Esophagus squamous epithelium (tissue), 5 donors: ENCODE measurements around the gene SPPL2C. TPM values are rescaled to one million over a fixed set of nuclear protein-coding genes. Genes with fewer than 3 reads are reported as not detected.

Source experiments
- DNase-seq: peaks from one replicate; lab custom pipeline; 2025; lab: John Stamatoyannopoulos, UW
- H3K27ac ChIP-seq, 4 donors: fragments of 200-600 bp; sonication (generic); one replicate each; pipeline ENCODE4 v1.5.1; 2016 to 2019; ENCODE audit warnings: mild to moderate bottlenecking in 1 of 4
- H3K27me3 ChIP-seq, 4 donors: fragments of 200-600 bp; sonication (generic); 1 replicate in 3 of 4; 2 replicates in 1 of 4; pipeline versions ENCODE4 v1.5.1 to v1.6.0; 2017 to 2021; ENCODE audit warnings: antibody characterized with exemption in 1 of 4
- H3K36me3 ChIP-seq, 3 donors: fragments of 200-600 bp; sonication (generic); one replicate each; pipeline ENCODE4 v1.5.1; 2016 to 2019
- H3K4me1 ChIP-seq, 3 donors: fragments of 200-600 bp; sonication (generic); one replicate each; pipeline ENCODE4 v1.5.1; 2017 to 2019
- H3K4me3 ChIP-seq, 4 donors: fragments of 200-600 bp; sonication (generic); 1 replicate in 3 of 4; 2 replicates in 1 of 4; pipeline ENCODE4 v1.5.1; 2016 to 2019; ENCODE audit warnings: mild to moderate bottlenecking in 2 of 4, moderate library complexity in 1 of 4
- H3K9me3 ChIP-seq, 3 donors: fragments of 200-600 bp; sonication (generic); one replicate each; pipeline ENCODE4 v1.5.1; 2016 to 2019
- CTCF ChIP-seq, 6 experiments: fragments of 450-650 bp in 4 of 6; fragments of 200-600 bp in 2 of 6; sonication (generic) in 2 of 6; IDR thresholded peaks; one replicate each; pipeline ENCODE4 v1.5.1; 2016 to 2019; ENCODE audit warnings: antibody characterized with exemption in 6 of 6, mild to moderate bottlenecking in 4 of 6, moderate library complexity in 4 of 6
- POLR2A ChIP-seq, 4 donors: fragments of 450-650 bp; IDR thresholded peaks; one replicate each; pipeline ENCODE4 v1.6.1; 2017; ENCODE audit warnings: antibody characterized with exemption in 4 of 4, mild to moderate bottlenecking in 4 of 4, moderate library complexity in 3 of 4
- WGBS, 2 donors: methylation state at CpG; one replicate each; pipeline ENCODE4 v1.1.5; 2018; 5-methylcytosine and 5-hydroxymethylcytosine counted together
- intact Hi-C: fragments of 100-400 bp; cut with DNase I; formaldehyde crosslinking; loops from one replicate; pipeline ENCODE4 v1.15.0; 2022
- total RNA-seq, 4 donors: library from RNA; depleted of rRNA; stranded (reverse); fragments of >200 nt; gene quantifications; one replicate each; pipeline ENCODE4 v1.1.0, GENCODE V29; 2016
- donor health status: DM: yes; HTN: yes; CAD: no.

SPPL2C gene
- total RNA-seq, 4 donors from 2014 or later = not detected

GRCh38 chr17:45871718-45872117 lies 27.0 kb downstream of the SPPL2C start:
- TF ChIP-seq POLR2A (IDR thresholded peaks at IDR 0.05) (no peak), CTCF (IDR thresholded peaks at IDR 0.05) (no peak)
- intact Hi-C loops = no loop called here
- Histone ChIP-seq H3K4me1 (no peaks in the 10 kb centered on the region), H3K9me3 (no peaks in the 10 kb centered on the region), H3K27me3 (peaks cover 0 to 40% (median 0%) of the 10 kb centered on the region in 4 donors), H3K4me3 (no peak overlapping the region), H3K27ac (no peak overlapping the region), H3K36me3 (no peaks in the 10 kb centered on the region)
- DNase-seq = no peak
- 59 to 69% methylated on average over 5 of the region's 5 CpGs for WGBS, 2 donors

GRCh38 chr17:45873728-45874127 lies 29.0 kb downstream of the SPPL2C start:
- Histone ChIP-seq H3K27me3 (peaks cover 0 to 54% (median 0%) of the 10 kb centered on the region in 4 donors), H3K27ac (no peak overlapping the region), H3K36me3 (no peaks in the 10 kb centered on the region), H3K4me3 (no peak overlapping the region), H3K9me3 (no peaks in the 10 kb centered on the region), H3K4me1 (no peaks in the 10 kb centered on the region)
- DNase-seq = no peak
- no peak for TF ChIP-seq CTCF (IDR thresholded peaks at IDR 0.05)
- no peak for TF ChIP-seq POLR2A (IDR thresholded peaks at IDR 0.05)
- 16 to 37% methylated on average over 6 of the region's 6 CpGs for WGBS, 2 donors
- intact Hi-C loops = no loop called here

GRCh38 chr17:45874151-45874550 lies 29.5 kb downstream of the SPPL2C start:
- Histone ChIP-seq H3K27me3 (peaks cover 0 to 58% (median 0%) of the 10 kb centered on the region in 4 donors), H3K27ac (no peak overlapping the region), H3K4me3 (no peak overlapping the region), H3K4me1 (no peaks in the 10 kb centered on the region), H3K36me3 (no peaks in the 10 kb centered on the region), H3K9me3 (no peaks in the 10 kb centered on the region)
- intact Hi-C loops = no loop called here
- whole genome bisulfite sequencing, 2 donors = 41% methylated on average over 3 of the region's 3 CpGs
- no peak for DNase-seq
- TF ChIP-seq POLR2A (IDR thresholded peaks at IDR 0.05) (no peak), CTCF (IDR thresholded peaks at IDR 0.05) (no peak)

- 59 to 76% methylated on average over 3 of the region's 3 CpGs for WGBS, 2 donors
- TF ChIP-seq POLR2A (IDR thresholded peaks at IDR 0.05) (no peak), CTCF (IDR thresholded peaks at IDR 0.05) (no peak)
- intact Hi-C loops = no loop called here
- Histone ChIP-seq H3K9me3 (no peaks in the 10 kb centered on the region), H3K4me1 (no peaks in the 10 kb centered on the region), H3K27me3 (peaks cover 0 to 62% (median 0%) of the 10 kb centered on the region in 4 donors), H3K4me3 (no peak overlapping the region), H3K27ac (no peak overlapping the region), H3K36me3 (no peaks in the 10 kb centered on the region)
- DNase-seq = no peak
These were observed 31.9 kb downstream of the SPPL2C start for GRCh38 chr17:45876539-45876938.

GRCh38 chr17:45877467-45877866 lies 32.8 kb downstream of the SPPL2C start:
- no peaks in the 10 kb centered on the region for H3K4me1 ChIP-seq
- H3K27ac ChIP-seq = no peak overlapping the region
- H3K4me3 ChIP-seq = no peak overlapping the region
- no peaks in the 10 kb centered on the region for H3K9me3 ChIP-seq
- intact Hi-C loops = no loop called here
- DNase-seq = no peak
- TF ChIP-seq POLR2A (IDR thresholded peaks at IDR 0.05) (no peak), CTCF (IDR thresholded peaks at IDR 0.05) (no peak)
- peaks cover 0 to 60% (median 0%) of the 10 kb centered on the region in 4 donors for H3K27me3 ChIP-seq
- WGBS, 2 donors = 31 to 33% methylated on average over 1 of the region's 1 CpG
- no peaks in the 10 kb centered on the region for H3K36me3 ChIP-seq
